GM12878 (cell line): ENCODE results near the gene CCDC9B. TPM values are rescaled to one million over a fixed set of nuclear protein-coding genes. Genes with fewer than 3 reads are reported as not detected.
A peak's percentile ranks its signal among the peaks of the same experiment; 100 is the strongest.

Experiments
- ATAC-seq: fragments of 200-7000 bp; cut with Tn5 transposase; 3 replicates; pipeline ENCODE4 v1.9.1; 2020; ENCODE audit warnings: mild to moderate bottlenecking, moderate library complexity
- BruUV-seq: library from RNA; stranded (reverse); fragments of 400-500 nt; replicated peaks from 2 replicates; lab custom pipeline; 2021; lab: Mats Ljungman, UMichigan
- CTCF ChIA-PET: fragments of 300-600 bp; sonication (Branson Sonifier 250); formaldehyde crosslinking; extraction: SDS; loops from one replicate; lab custom pipeline; 2021; ENCODE audit warnings: inconsistent platforms; lab: Yijun Ruan, JAX
- POLR2A ChIA-PET: fragments of 350-600 bp; formaldehyde crosslinking; extraction: SDS; loops from one replicate; lab custom pipeline; 2021; ENCODE audit warnings: inconsistent platforms; lab: Charles Lee
- RAD21 ChIA-PET: fragments of 300-600 bp; sonication (Branson Sonifier 250); formaldehyde crosslinking; loops from one replicate; lab custom pipeline; 2023; ENCODE audit warnings: antibody characterized with exemption; ENCODE audit not compliant: unreplicated experiment; lab: Charles Lee
- SMC1A ChIA-PET: fragments of 300-600 bp; sonication (Branson Sonifier 250); formaldehyde crosslinking; loops from one replicate; lab custom pipeline; 2023; ENCODE audit not compliant: unreplicated experiment, uncharacterized antibody; lab: Charles Lee
- DNase-seq: peaks from one replicate; pipeline ENCODE4 v3.0.0-alpha.2; 2011; ENCODE audit warnings: low read depth, low spot score
- FAIRE-seq: peaks from 3 replicates; lab custom pipeline; 2011; peaks lifted over from hg19 to GRCh38; lab: Jason Lieb, UNC
- H2AFZ ChIP-seq: 2 replicates; pipeline ENCODE4 v1.6.0; 2011; ENCODE audit warnings: low read depth, low read length, control low read depth; ENCODE audit not compliant: control insufficient read depth
- H3K27ac ChIP-seq: 2 replicates; pipeline ENCODE4 v1.5.1; 2011; ENCODE audit warnings: control low read depth; ENCODE audit not compliant: control insufficient read depth, insufficient read depth
- H3K27me3 ChIP-seq, 2 experiments: replicated peaks in 1 of 2; 2 replicates each; pipeline versions ENCODE4 v1.6.0 to v1.6.1; 2011; ENCODE audit warnings: low read length in 1 of 2; ENCODE audit not compliant: control insufficient read depth in 2 of 2, insufficient read depth in 2 of 2
- H3K36me3 ChIP-seq, 2 experiments: 2 replicates each; pipeline ENCODE4 v1.5.1; 2011; ENCODE audit warnings: low read length in 1 of 2; ENCODE audit not compliant: control insufficient read depth in 2 of 2, insufficient read depth in 2 of 2
- H3K4me1 ChIP-seq: 2 replicates; pipeline ENCODE4 v1.6.1; 2011; ENCODE audit warnings: mild to moderate bottlenecking, low read length, moderate library complexity, mixed read lengths; ENCODE audit not compliant: control insufficient read depth, insufficient read depth
- H3K4me2 ChIP-seq: 2 replicates; pipeline ENCODE4 v1.6.0; 2011; ENCODE audit warnings: control low read depth; ENCODE audit not compliant: control insufficient read depth, insufficient read depth
- H3K4me3 ChIP-seq: fragments of 200-600 bp; sonication (generic); 2 replicates; pipeline ENCODE4 v1.5.1; 2016
- H3K79me2 ChIP-seq: 2 replicates; pipeline ENCODE4 v1.6.0; 2011; ENCODE audit warnings: low read length; ENCODE audit not compliant: control insufficient read depth, insufficient read depth
- H3K9ac ChIP-seq: 2 replicates; pipeline ENCODE4 v1.8.0; 2011; ENCODE audit warnings: low read length, control low read depth, mixed read lengths; ENCODE audit not compliant: control insufficient read depth, insufficient read depth
- H3K9me3 ChIP-seq: replicated peaks from 3 replicates; pipeline ENCODE4 v1.5.1; 2011; ENCODE audit warnings: mild to moderate bottlenecking, low read length; ENCODE audit not compliant: control insufficient read depth, insufficient read depth
- H4K20me1 ChIP-seq: 2 replicates; pipeline ENCODE4 v1.6.0; 2011; ENCODE audit not compliant: control insufficient read depth, insufficient read depth
- SPI1 ChIP-seq: IDR thresholded peaks from 2 replicates; pipeline ENCODE4 v1.6.1; 2011; ENCODE audit warnings: low read depth, mild to moderate bottlenecking, low read length, moderate library complexity, borderline replicate concordance; ENCODE audit not compliant: insufficient read depth
- ZBTB11 ChIP-seq: fragments of 450-650 bp; formaldehyde crosslinking; IDR thresholded peaks from 2 replicates; pipeline ENCODE4 v1.5.0; 2022; ENCODE audit warnings: mild to moderate bottlenecking, missing genetic modification characterization
- WGBS: methylation state at CpG from one replicate; pipeline ENCODE4 v1.1.6; 2016; ENCODE audit warnings: low lambda C conversion rate; ENCODE audit not compliant: insufficient replicate concordance, insufficient coverage; ENCODE audit errors: missing lambda C conversion rate; 5-methylcytosine and 5-hydroxymethylcytosine counted together
- in situ Hi-C: fragments of 300-500 bp; cut with MboI; formaldehyde crosslinking; loops from 9 replicates; pipeline ENCODE4 v1.14.3; 2018; ENCODE audit warnings: mixed read lengths
- intact Hi-C: fragments of 100-400 bp; cut with micrococcal nuclease; formaldehyde crosslinking; loops from one replicate; pipeline ENCODE4 v1.14.2; 2022; ENCODE audit not compliant: unreplicated experiment
- polyA plus RNA-seq, 11 experiments: library from polyadenylated mRNA; depleted of rRNA in 4 of 11; unstranded in 6 of 11; stranded (reverse) in 5 of 11; fragments of >200 nt; fragmentation: Nextera tagmentation in 4 of 11; fragmentation: Illumina TruSeq in 1 of 11; extraction: Ambion mirVana in 4 of 11; extraction: Trizol in 1 of 11; gene quantifications; 1 replicate in 1 of 11; 2 replicates in 10 of 11; pipeline versions ENCODE4 v1.2.1 to v1.2.3, GENCODE V29; 2011 to 2016; ENCODE audit warnings: inconsistent platforms in 2 of 11, missing spikeins in 2 of 11, low read depth in 1 of 11
- total RNA-seq, 4 experiments: library from RNA; depleted of rRNA in 3 of 4; stranded (reverse); fragments of >200 nt in 3 of 4; fragmentation: Illumina TruSeq in 1 of 4; extraction: Trizol in 1 of 4; gene quantifications; 2 replicates each; pipeline versions ENCODE4 v1.2.1 to v1.2.3, GENCODE V29; 2013 to 2021
- TF ChIP-seq, protein P1 (sequence below): fragments of 450-650 bp; IDR thresholded peaks from 2 replicates; pipeline ENCODE4 v1.6.1; 2017; ENCODE audit warnings: borderline replicate concordance

The CCDC9B gene
- total and polyA plus RNA-seq, 10 of the 15 experiments (the other 5 are each of a cell fraction or from before 2014, with no cell fraction given): 0.01 to 0.08 (median 0.03) TPM; not detected in 6

- no peaks in the 10 kb centered on the region for H3K36me3 ChIP-seq
- H3K9ac ChIP-seq: no peak overlapping the region
- FAIRE-seq: no peak
- in situ Hi-C loops: no loop called here
- no peaks in the 10 kb centered on the region for H3K79me2 ChIP-seq
- SMC1A ChIA-PET: interaction anchor here (1.2 kb wide), 1 partner anchor 12 kb away, joined by 3 read pairs; no protein-coding TSS in a partner anchor
- H3K27ac ChIP-seq: no peak overlapping the region
- no peaks in the 10 kb centered on the region for H3K9me3 ChIP-seq
- no peak overlapping the region for H2AFZ ChIP-seq
- no TSS peak for BruUV-seq
- CTCF ChIA-PET: interaction anchor here (0.9 to 13.7 kb wide), 5 partner anchors 8 to 53 kb away, joined by 3 to 336 read pairs (median 4); partner anchors contain the start of genes CCDC9B, INAFM2 and PLCB2
- H3K4me1 ChIP-seq: peaks cover 9% of the 10 kb centered on the region
- DNase-seq: no peak
- RAD21 ChIA-PET: interaction anchor here (0.9 kb wide), 1 partner anchor 24 kb away, joined by 3 read pairs; the partner anchor contains the start of gene PLCB2
- H3K4me2 ChIP-seq: no peak overlapping the region
- WGBS: 43% methylated on average over 8 of the region's 8 CpGs
- no peaks in the 10 kb centered on the region for H3K27me3 ChIP-seq
- intact Hi-C loops: no loop called here
- no peaks in the 10 kb centered on the region for H4K20me1 ChIP-seq
- POLR2A ChIA-PET: no interaction called here
- ATAC-seq: no peak
- TF ChIP-seq, protein P1, sequence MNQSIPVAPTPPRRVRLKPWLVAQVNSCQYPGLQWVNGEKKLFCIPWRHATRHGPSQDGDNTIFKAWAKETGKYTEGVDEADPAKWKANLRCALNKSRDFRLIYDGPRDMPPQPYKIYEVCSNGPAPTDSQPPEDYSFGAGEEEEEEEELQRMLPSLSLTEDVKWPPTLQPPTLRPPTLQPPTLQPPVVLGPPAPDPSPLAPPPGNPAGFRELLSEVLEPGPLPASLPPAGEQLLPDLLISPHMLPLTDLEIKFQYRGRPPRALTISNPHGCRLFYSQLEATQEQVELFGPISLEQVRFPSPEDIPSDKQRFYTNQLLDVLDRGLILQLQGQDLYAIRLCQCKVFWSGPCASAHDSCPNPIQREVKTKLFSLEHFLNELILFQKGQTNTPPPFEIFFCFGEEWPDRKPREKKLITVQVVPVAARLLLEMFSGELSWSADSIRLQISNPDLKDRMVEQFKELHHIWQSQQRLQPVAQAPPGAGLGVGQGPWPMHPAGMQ: no peak
- TF ChIP-seq ZBTB11 (CRISPR knock-in tag) (no peak), SPI1 (peak; percentile 42; the same call in 1 of the 2 replicates)
- no peak overlapping the region for H3K4me3 ChIP-seq
Observed at GRCh38 chr15:40332113-40332781, 8.5 kb downstream of the CCDC9B start.
